Measurements from ENCODE around the gene ARHGAP26. TPM values are rescaled to one million over a fixed set of nuclear protein-coding genes. Genes with fewer than 3 reads are reported as not detected.

The ARHGAP26 gene
- total RNA-seq, 1 experiment from 2014 or later: 34.5 TPM

GRCh38 chr5:142736247-142736632 lies 33.9 kb upstream of the ARHGAP26 start:
- Histone ChIP-seq H4K20me1 (ENCODE audit: insufficient read depth) (no peaks in the 10 kb centered on the region), H3K9me2 (ENCODE audit: insufficient read depth) (no peaks in the 10 kb centered on the region), H3K4me2 (ENCODE audit: low read length) (no peak overlapping the region), H2AFZ (ENCODE audit: low read depth, low read length, poor library complexity, severe bottlenecking) (no peak overlapping the region), H3K36me3 (ENCODE audit: control insufficient read depth in 1 of 2, insufficient read depth in 2 of 2, low read length in 2 of 2) (no peaks in the 10 kb centered on the region), H3K4me1 (ENCODE audit: control insufficient read depth in 1 of 2, insufficient read depth in 2 of 2, low read length in 2 of 2) (no peaks in the 10 kb centered on the region), H3K79me2 (ENCODE audit: insufficient read depth, low read length) (no peaks in the 10 kb centered on the region), H3K4me3 (replicated peaks in 1 of 2; ENCODE audit: low read depth in 1 of 2, low read length in 2 of 2) (no peak overlapping the region), H3K27me3 (ENCODE audit: insufficient read depth, low read length) (no peaks in the 10 kb centered on the region), H3K27ac (ENCODE audit: low read depth, low read length) (no peak overlapping the region), H3K9me3 (ENCODE audit: control insufficient read depth in 1 of 2, insufficient read depth in 1 of 2, low read depth in 1 of 2, low read length in 2 of 2) (no peaks in the 10 kb centered on the region), H3K9ac (ENCODE audit: low read length) (no peak overlapping the region)
- intact Hi-C loops (cut with micrococcal nuclease): no loop called here
- no peak for TF ChIP-seq ZFX (IDR thresholded peaks at IDR 0.05)
- no peak for TF ChIP-seq FOSL1 (IDR thresholded peaks at IDR 0.05; ENCODE audit: low read depth)
- TF ChIP-seq ATF3 (IDR thresholded peaks at IDR 0.05): no peak
- TF ChIP-seq MAX (IDR thresholded peaks at IDR 0.05): no peak
- no peak for TF ChIP-seq SRF (IDR thresholded peaks at IDR 0.05; ENCODE audit: low read depth)
- no peak for TF ChIP-seq SP1 (IDR thresholded peaks at IDR 0.05; ENCODE audit: low read depth)
- no peak for TF ChIP-seq JUND (IDR thresholded peaks at IDR 0.05)
- no peak for TF ChIP-seq EZH2phosphoT487 (IDR thresholded peaks at IDR 0.05; ENCODE audit: borderline replicate concordance)
- no peak for TF ChIP-seq EGR1 (IDR thresholded peaks at IDR 0.05; ENCODE audit: low read depth)
- no peak for TF ChIP-seq ELF1 (IDR thresholded peaks at IDR 0.05; ENCODE audit: borderline replicate concordance, low read depth)
- no peak for TF ChIP-seq ZBTB33 (IDR thresholded peaks at IDR 0.05; ENCODE audit: extremely low read depth, insufficient replicate concordance, low read length)
- no peak for TF ChIP-seq YY1 (IDR thresholded peaks at IDR 0.05; ENCODE audit: extremely low read depth, insufficient replicate concordance, low read depth, low read length)
- TF ChIP-seq ZNF274 (IDR thresholded peaks at IDR 0.05; ENCODE audit: low read depth, low read length): no peak
- TF ChIP-seq CEBPB (IDR thresholded peaks at IDR 0.05; ENCODE audit: low read depth): no peak
- TF ChIP-seq REST (IDR thresholded peaks at IDR 0.05; ENCODE audit: low read depth): no peak
- ATAC-seq (no peak), DNase-seq (ENCODE audit: low read depth, low spot score) (no peak)
- POLR2A ChIA-PET: no interaction called here
- RAD21 ChIA-PET (ENCODE audit: low non-redundant PET in 1 of 2, low total read pairs in 2 of 2, uncharacterized antibody in 2 of 2, unreplicated experiment in 2 of 2): no interaction called here
- no TSS peak for BruUV-seq (replicated peaks)
- CTCF ChIA-PET: interaction anchor here (1.2 to 1.4 kb wide), 3 partner anchors 12 to 152 kb away, joined by 3 to 6 read pairs (median 4); no protein-coding TSS in a partner anchor
